CD8-positive, alpha-beta memory T cell (primary cell): ENCODE measurements around the gene RIPOR3. TPM values are rescaled to one million over a fixed set of nuclear protein-coding genes. Genes with fewer than 3 reads are reported as not detected.

ENCODE experiments used
- CTCF ChIA-PET: fragments of 350-600 bp; sonication (Branson Sonifier 250); formaldehyde crosslinking; loops from one replicate; lab custom pipeline; 2021; ENCODE audit warnings: antibody characterized with exemption; lab: Charles Lee
- POLR2A ChIA-PET: fragments of 350-600 bp; sonication (Branson Sonifier 250); formaldehyde crosslinking; loops from one replicate; lab custom pipeline; 2021; ENCODE audit warnings: antibody characterized with exemption; lab: Charles Lee
- DNase-seq, 5 donors: peaks; one replicate each; pipeline versions ENCODE4 v3.0.0 to v3.0.0-alpha.2; 2020 to 2022; ENCODE audit warnings: mixed read lengths in 1 of 5
- H3K27ac ChIP-seq: one replicate; pipeline ENCODE4 v1.7.0; 2013; ENCODE audit warnings: low read depth, mild to moderate bottlenecking, low read length, moderate library complexity
- H3K27me3 ChIP-seq: 2 replicates; pipeline ENCODE4 v1.7.0; 2013; ENCODE audit warnings: low read length, mild to moderate bottlenecking; ENCODE audit not compliant: insufficient read depth, poor library complexity, severe bottlenecking
- H3K36me3 ChIP-seq: 2 replicates; pipeline ENCODE4 v1.7.0; 2013; ENCODE audit warnings: mild to moderate bottlenecking, low read length, moderate library complexity; ENCODE audit not compliant: insufficient read depth
- H3K4me1 ChIP-seq: 2 replicates; pipeline ENCODE4 v1.7.0; 2013; ENCODE audit warnings: mild to moderate bottlenecking, low read length, moderate library complexity; ENCODE audit not compliant: insufficient read depth
- H3K4me3 ChIP-seq: 2 replicates; pipeline ENCODE4 v1.7.0; 2013; ENCODE audit warnings: mild to moderate bottlenecking, low read length
- H3K9me3 ChIP-seq: 2 replicates; pipeline ENCODE4 v1.7.0; 2013; ENCODE audit warnings: mild to moderate bottlenecking, low read length
- H3K27ac Mint-ChIP-seq, 8 donors: one replicate each; pipeline ENCODE4 v1.8.0; 2020 to 2021; ENCODE audit warnings: mixed read lengths in 8 of 8, mild to moderate bottlenecking in 6 of 8, inconsistent platforms in 3 of 8, moderate library complexity in 3 of 8
- H3K27me3 Mint-ChIP-seq, 2 donors: one replicate each; pipeline ENCODE4 v1.8.0; 2020 to 2021; ENCODE audit warnings: mixed read lengths in 2 of 2, mild to moderate bottlenecking in 1 of 2, moderate library complexity in 1 of 2
- H3K36me3 Mint-ChIP-seq, 3 donors: one replicate each; pipeline ENCODE4 v1.8.0; 2020 to 2021; ENCODE audit warnings: mixed read lengths in 3 of 3, inconsistent platforms in 1 of 3, mild to moderate bottlenecking in 1 of 3
- H3K4me1 Mint-ChIP-seq, 3 donors: one replicate each; pipeline ENCODE4 v1.8.0; 2020 to 2021; ENCODE audit warnings: mixed read lengths in 3 of 3, inconsistent platforms in 1 of 3, mild to moderate bottlenecking in 1 of 3
- H3K4me3 Mint-ChIP-seq, 7 donors: one replicate each; pipeline ENCODE4 v1.8.0; 2020 to 2021; ENCODE audit warnings: mixed read lengths in 7 of 7, mild to moderate bottlenecking in 6 of 7, moderate library complexity in 4 of 7, inconsistent platforms in 2 of 7
- H3K9me3 Mint-ChIP-seq, 5 donors: one replicate each; pipeline ENCODE4 v1.8.0; 2020 to 2022; ENCODE audit warnings: mixed read lengths in 5 of 5, mild to moderate bottlenecking in 3 of 5, moderate library complexity in 2 of 5, inconsistent platforms in 1 of 5
- polyA plus RNA-seq: library from polyadenylated mRNA; unstranded; fragments of 300-500 nt; fragmentation: Illumina TruSeq; gene quantifications from one replicate; pipeline ENCODE4 v1.2.3, GENCODE V29; 2021
- total RNA-seq, 2 experiments: library from RNA; stranded (reverse); gene quantifications; one replicate each; pipeline ENCODE4 v1.2.3, GENCODE V29; 2021

RIPOR3 gene
- total and polyA plus RNA-seq, 3 experiments from 2014 or later: 1.8 TPM; not detected in 2

GRCh38 chr20:50562262-50562701, 129.1 kb downstream of the RIPOR3 start:
- Mint-ChIP-seq H3K4me3 (peak overlapping the region in 1 of 7 donors; percentile 48), H3K36me3 (peaks cover 5 to 75% (median 30%) of the 10 kb centered on the region in 3 donors), H3K27ac (peak overlapping the region in 7 of 8 donors; percentile 7 to 84 (median 67)), H3K27me3 (no peaks in the 10 kb centered on the region), H3K4me1 (peaks cover 42 to 79% (median 65%) of the 10 kb centered on the region in 3 donors), H3K9me3 (no peaks in the 10 kb centered on the region)
- no peak overlapping the region for H3K27ac ChIP-seq
- H3K4me3 ChIP-seq: no peak overlapping the region
- H3K9me3 ChIP-seq: no peaks in the 10 kb centered on the region
- DNase-seq: no peak
- ChIA-PET POLR2A (interaction anchor here (0.7 to 1.2 kb wide), 3 partner anchors 8 to 872 kb away, joined by 3 to 9 read pairs (median 3); no protein-coding TSS in a partner anchor), CTCF (interaction anchor here (1.1 kb wide), 1 partner anchor 51 kb away, joined by 3 read pairs; no protein-coding TSS in a partner anchor)
- peaks cover 26% of the 10 kb centered on the region for H3K4me1 ChIP-seq
- H3K27me3 ChIP-seq: no peaks in the 10 kb centered on the region
- H3K36me3 ChIP-seq: peaks cover 48% of the 10 kb centered on the region

- Mint-ChIP-seq H3K4me1 (peaks cover 38 to 75% (median 60%) of the 10 kb centered on the region in 3 donors), H3K9me3 (no peaks in the 10 kb centered on the region), H3K27ac (peak overlapping the region in 7 of 8 donors; percentile 7 to 84 (median 77)), H3K4me3 (peak overlapping the region in 4 of 7 donors; percentile 3 to 72 (median 10)), H3K27me3 (no peaks in the 10 kb centered on the region), H3K36me3 (peaks cover 5 to 70% (median 26%) of the 10 kb centered on the region in 3 donors)
- H3K27me3 ChIP-seq: no peaks in the 10 kb centered on the region
- CTCF ChIA-PET: interaction anchor here (1.1 kb wide), 1 partner anchor 50 kb away, joined by 3 read pairs; no protein-coding TSS in a partner anchor
- no peak for DNase-seq
- H3K9me3 ChIP-seq: no peaks in the 10 kb centered on the region
- H3K4me1 ChIP-seq: peaks cover 26% of the 10 kb centered on the region
- POLR2A ChIA-PET: interaction anchor here (0.7 to 1.2 kb wide), 3 partner anchors 9 to 19 kb away, joined by 3 read pairs; no protein-coding TSS in a partner anchor
- H3K36me3 ChIP-seq: peaks cover 48% of the 10 kb centered on the region
- no peak overlapping the region for H3K27ac ChIP-seq
- H3K4me3 ChIP-seq: no peak overlapping the region
Observed at GRCh38 chr20:50561379-50562078, 129.8 kb downstream of the RIPOR3 start.

GRCh38 chr20:50560867-50561266, 130.5 kb downstream of the RIPOR3 start:
- H3K4me3 ChIP-seq: no peak overlapping the region
- CTCF ChIA-PET: interaction anchor here (1.8 kb wide), 1 partner anchor 15 kb away, joined by 4 read pairs; no protein-coding TSS in a partner anchor
- Mint-ChIP-seq H3K27me3 (no peaks in the 10 kb centered on the region), H3K27ac (peak overlapping the region; percentile 7 to 80 (median 58)), H3K4me1 (peaks cover 39 to 71% (median 59%) of the 10 kb centered on the region in 3 donors), H3K4me3 (peak overlapping the region in 3 of 7 donors; percentile 3 to 37 (median 7)), H3K36me3 (peaks cover 5 to 66% (median 25%) of the 10 kb centered on the region in 3 donors), H3K9me3 (no peaks in the 10 kb centered on the region)
- DNase-seq: no peak
- peaks cover 26% of the 10 kb centered on the region for H3K4me1 ChIP-seq
- H3K27me3 ChIP-seq: no peaks in the 10 kb centered on the region
- H3K27ac ChIP-seq: no peak overlapping the region
- no peaks in the 10 kb centered on the region for H3K9me3 ChIP-seq
- peaks cover 43% of the 10 kb centered on the region for H3K36me3 ChIP-seq
- POLR2A ChIA-PET: interaction anchor here (0.7 kb wide), 1 partner anchor 19 kb away, joined by 3 read pairs; no protein-coding TSS in a partner anchor

- Mint-ChIP-seq H3K36me3 (peaks cover 5 to 60% (median 21%) of the 10 kb centered on the region in 3 donors), H3K4me3 (no peak overlapping the region), H3K27me3 (no peaks in the 10 kb centered on the region), H3K9me3 (no peaks in the 10 kb centered on the region), H3K4me1 (peaks cover 42 to 68% (median 59%) of the 10 kb centered on the region in 3 donors), H3K27ac (peak overlapping the region in 5 of 8 donors; percentile 14 to 75 (median 45))
- Histone ChIP-seq H3K4me1 (peaks cover 26% of the 10 kb centered on the region), H3K27me3 (no peaks in the 10 kb centered on the region), H3K4me3 (no peak overlapping the region), H3K9me3 (no peaks in the 10 kb centered on the region), H3K27ac (no peak overlapping the region), H3K36me3 (peaks cover 37% of the 10 kb centered on the region)
- ChIA-PET CTCF (interaction anchor here (1.0 to 1.8 kb wide), 3 partner anchors 16 to 57 kb away, joined by 3 to 4 read pairs (median 3); partner anchors contain the start of gene PTPN1), POLR2A (no interaction called here)
- DNase-seq: no peak
Observed at GRCh38 chr20:50559856-50560638, 131.3 kb downstream of the RIPOR3 start.

GRCh38 chr20:50559149-50559548, 132.2 kb downstream of the RIPOR3 start:
- Mint-ChIP-seq H3K27ac (peak overlapping the region in 2 of 8 donors; percentile 36 to 49), H3K4me1 (peaks cover 42 to 61% (median 59%) of the 10 kb centered on the region in 3 donors), H3K36me3 (peaks cover 5 to 54% (median 18%) of the 10 kb centered on the region in 3 donors), H3K27me3 (no peaks in the 10 kb centered on the region), H3K9me3 (no peaks in the 10 kb centered on the region), H3K4me3 (no peak overlapping the region)
- Histone ChIP-seq H3K27me3 (no peaks in the 10 kb centered on the region), H3K27ac (no peak overlapping the region), H3K4me1 (peaks cover 26% of the 10 kb centered on the region), H3K36me3 (peaks cover 31% of the 10 kb centered on the region), H3K9me3 (no peaks in the 10 kb centered on the region), H3K4me3 (no peak overlapping the region)
- ChIA-PET CTCF (interaction anchor here (1.3 to 1.8 kb wide), 3 partner anchors 16 to 49 kb away, joined by 3 to 4 read pairs (median 3); partner anchors contain the start of gene PTPN1), POLR2A (no interaction called here)
- DNase-seq: no peak

- CTCF ChIA-PET: interaction anchor here (1.3 to 1.6 kb wide), 2 partner anchors 17 to 48 kb away, joined by 3 read pairs; partner anchors contain the start of gene PTPN1
- H3K9me3 Mint-ChIP-seq: no peaks in the 10 kb centered on the region
- no peak overlapping the region for H3K4me3 ChIP-seq
- H3K36me3 Mint-ChIP-seq: peaks cover 5 to 50% (median 18%) of the 10 kb centered on the region in 3 donors
- H3K27ac Mint-ChIP-seq: peak overlapping the region in 3 of 8 donors; percentile 5 to 73 (median 61)
- H3K27me3 ChIP-seq: no peaks in the 10 kb centered on the region
- no peak for DNase-seq
- POLR2A ChIA-PET: no interaction called here
- no peaks in the 10 kb centered on the region for H3K9me3 ChIP-seq
- peaks cover 30% of the 10 kb centered on the region for H3K36me3 ChIP-seq
- peak overlapping the region; percentile 26 for H3K27ac ChIP-seq
- H3K27me3 Mint-ChIP-seq: no peaks in the 10 kb centered on the region
- H3K4me3 Mint-ChIP-seq: no peak overlapping the region
- H3K4me1 Mint-ChIP-seq: peaks cover 42 to 60% (median 58%) of the 10 kb centered on the region in 3 donors
- peaks cover 26% of the 10 kb centered on the region for H3K4me1 ChIP-seq
Observed at GRCh38 chr20:50558483-50558925, 132.8 kb downstream of the RIPOR3 start.

GRCh38 chr20:50557549-50558134, 133.7 kb downstream of the RIPOR3 start:
- no peak overlapping the region for H3K4me3 ChIP-seq
- no peaks in the 10 kb centered on the region for H3K9me3 Mint-ChIP-seq
- H3K4me1 Mint-ChIP-seq: peaks cover 37 to 52% (median 51%) of the 10 kb centered on the region in 3 donors
- H3K27me3 ChIP-seq: no peaks in the 10 kb centered on the region
- ChIA-PET CTCF (interaction anchor here (1.3 kb wide), 1 partner anchor 18 kb away, joined by 3 read pairs; no protein-coding TSS in a partner anchor), POLR2A (no interaction called here)
- no peaks in the 10 kb centered on the region for H3K27me3 Mint-ChIP-seq
- no peak overlapping the region for H3K27ac ChIP-seq
- H3K27ac Mint-ChIP-seq: peak overlapping the region in 2 of 8 donors; percentile 29 to 74
- DNase-seq: no peak
- H3K4me1 ChIP-seq: peaks cover 26% of the 10 kb centered on the region
- H3K9me3 ChIP-seq: no peaks in the 10 kb centered on the region
- peak overlapping the region in 1 of 7 donors; percentile 24 for H3K4me3 Mint-ChIP-seq
- peaks cover 0 to 41% (median 11%) of the 10 kb centered on the region in 3 donors for H3K36me3 Mint-ChIP-seq
- H3K36me3 ChIP-seq: peaks cover 23% of the 10 kb centered on the region
